Medulla oblongata (tissue), 1 donor: ENCODE data around the gene RUBCNL.

Source experiments
- DNase-seq: peaks from one replicate; pipeline ENCODE4 v3.0.0-alpha.2; 2015; ENCODE audit errors: extremely low spot score

Gene RUBCNL

DNA sequence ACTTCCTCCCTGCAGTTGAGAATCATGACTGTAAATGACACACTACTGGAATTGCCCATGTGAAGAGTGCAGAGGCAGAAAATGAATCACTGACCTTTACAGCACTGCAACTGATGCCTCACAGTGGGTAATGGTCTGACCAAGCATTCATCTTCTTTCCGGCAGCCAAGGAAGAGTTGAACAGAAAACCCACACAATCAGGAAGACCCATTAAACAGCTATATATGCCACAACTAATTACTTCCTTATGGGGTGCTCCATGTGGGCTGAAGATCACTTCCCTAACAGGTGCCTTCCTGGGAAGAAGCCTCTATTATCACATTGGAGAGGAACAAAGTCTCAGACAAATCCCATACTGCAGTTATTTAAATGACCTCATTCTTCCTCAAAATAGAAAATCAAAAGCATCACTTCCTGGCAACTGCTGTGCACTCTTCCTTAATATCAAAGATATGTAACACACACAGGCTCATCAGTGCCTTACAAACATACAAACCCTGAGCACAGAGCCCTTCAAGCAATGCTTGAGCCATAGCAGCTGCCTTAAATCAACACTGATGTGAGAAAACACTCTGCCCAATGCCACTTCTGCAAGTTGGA lies 45.8 kb downstream of the RUBCNL start:
- DNase-seq: no peak

DNA sequence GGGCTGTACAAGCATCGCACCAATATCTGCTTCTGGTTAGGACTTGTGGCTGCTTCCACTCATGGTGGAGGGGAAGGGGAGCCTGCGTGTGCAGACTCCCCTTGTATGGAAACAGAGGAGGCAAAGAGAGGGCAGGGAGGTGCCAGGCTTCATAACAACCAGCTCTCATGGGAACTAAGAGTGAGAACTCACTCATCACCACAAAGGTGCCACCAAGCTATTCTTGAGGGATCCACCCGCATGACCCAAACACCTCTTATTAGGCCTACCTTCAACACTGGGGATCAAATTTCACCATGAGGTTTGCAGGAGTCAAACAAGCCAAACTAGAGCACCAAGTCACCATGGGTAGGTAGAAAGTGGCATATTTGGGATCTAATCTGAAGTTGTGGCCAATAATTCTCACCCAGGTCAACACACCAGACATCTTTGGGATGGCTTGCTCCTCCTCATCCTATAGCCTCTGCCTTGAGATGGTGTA lies 46.4 kb downstream of the RUBCNL start:
- DNase-seq: no peak

DNA sequence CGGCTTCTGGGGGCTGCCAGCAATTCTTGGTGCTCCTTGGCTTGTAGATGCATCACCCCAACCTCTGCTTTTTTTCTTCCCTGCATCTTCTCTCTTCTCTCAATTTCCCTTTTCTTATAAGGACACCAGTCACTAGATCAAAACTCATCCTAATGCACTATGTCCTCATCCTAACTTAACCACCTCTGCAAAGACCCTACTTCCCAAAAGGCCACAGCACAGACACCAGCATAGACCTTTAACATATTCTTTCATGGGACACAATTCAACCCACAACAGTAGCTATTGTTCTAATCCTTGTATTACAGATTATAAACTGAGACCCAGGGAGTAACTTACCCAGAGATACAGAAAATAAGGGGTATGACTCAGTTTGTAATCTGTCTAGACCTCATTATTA lies 47.0 kb downstream of the RUBCNL start:
- DNase-seq: no peak

DNA sequence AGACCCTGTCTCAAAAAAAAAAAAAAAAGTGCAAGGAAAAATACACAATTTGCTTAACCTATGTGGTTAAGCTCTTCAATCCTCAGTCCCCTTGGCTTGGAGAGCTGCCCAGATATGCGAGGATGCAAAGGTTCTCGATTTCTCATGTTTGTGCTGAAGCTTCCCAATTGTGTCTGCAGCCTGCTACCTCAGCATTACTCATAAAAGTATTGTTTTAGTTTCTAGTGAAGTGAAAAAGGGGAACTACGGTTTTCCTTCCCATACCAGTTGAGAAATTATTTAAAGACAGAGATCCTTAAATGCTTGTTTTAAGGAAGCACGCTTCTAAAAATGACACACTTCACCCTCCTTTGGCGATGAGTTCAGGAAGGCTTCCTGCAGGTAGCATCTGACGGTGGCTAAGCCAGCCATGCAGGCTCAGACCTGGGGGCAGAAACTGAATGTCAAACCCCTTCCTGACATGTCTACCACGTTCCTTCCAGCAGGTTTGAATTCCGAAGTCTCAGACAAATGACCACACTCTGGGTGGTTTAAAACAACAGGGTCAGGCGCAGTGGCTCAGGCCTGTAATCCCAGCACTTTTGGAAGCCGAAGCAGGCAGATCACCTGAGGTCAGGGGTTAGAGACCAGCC lies 47.9 kb downstream of the RUBCNL start:
- DNase-seq: peak; percentile 74

DNA sequence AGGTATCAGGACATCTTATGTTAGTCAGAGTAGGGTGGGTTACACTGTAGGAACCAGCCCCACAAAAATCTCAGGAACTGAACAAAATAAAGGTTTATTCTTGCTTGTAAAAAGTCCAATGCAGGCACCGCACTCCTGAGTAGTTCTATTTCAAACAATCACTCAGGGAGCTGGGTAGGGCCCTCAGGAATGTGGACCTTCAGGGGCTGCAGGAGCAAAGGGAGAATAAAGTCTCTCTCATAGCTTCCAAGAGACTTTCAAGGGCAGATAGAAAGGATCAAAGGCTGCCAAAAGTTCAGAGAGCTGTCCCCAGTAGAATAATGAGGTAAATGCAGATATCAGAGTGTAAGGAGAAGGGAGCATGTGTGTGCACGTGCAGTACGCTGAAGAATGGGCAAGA lies 49.4 kb downstream of the RUBCNL start:
- no peak for DNase-seq

DNA sequence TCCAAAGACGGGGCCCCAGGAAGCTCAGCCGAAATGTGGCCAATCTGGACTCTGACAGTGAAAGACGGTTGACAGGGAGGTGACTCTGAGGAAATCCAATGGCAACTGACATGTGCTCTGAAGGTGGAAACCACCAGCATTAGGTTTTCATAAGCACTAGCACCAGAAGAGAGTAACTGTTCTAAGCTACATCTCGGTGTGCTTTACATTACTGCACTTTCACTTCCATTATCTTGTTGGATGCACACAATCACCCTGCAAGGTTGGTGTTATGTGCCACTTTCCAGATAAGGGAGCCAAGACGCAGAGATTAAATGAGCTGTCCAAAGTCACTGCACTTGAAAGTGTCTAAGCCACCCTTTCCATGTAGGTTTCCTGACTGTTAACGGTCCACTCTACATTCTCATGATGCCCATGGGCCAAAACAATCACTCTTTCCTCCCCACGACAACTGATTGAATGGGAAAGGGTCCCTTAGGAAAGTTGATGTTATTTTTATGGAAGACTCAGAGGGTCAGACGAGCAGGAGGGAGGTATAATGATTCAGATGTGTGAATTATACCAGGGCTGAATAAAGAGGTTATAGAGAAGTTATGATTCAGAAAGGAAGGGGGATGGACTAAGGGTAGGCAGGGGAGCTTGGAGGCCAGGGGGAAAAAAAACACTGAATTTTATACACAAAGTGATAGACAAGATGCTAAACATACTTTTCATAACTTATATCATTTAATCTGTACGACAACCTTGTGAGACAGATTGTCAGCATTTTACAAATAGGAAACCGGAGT lies 52.8 kb downstream of the RUBCNL start:
- no peak for DNase-seq

DNA sequence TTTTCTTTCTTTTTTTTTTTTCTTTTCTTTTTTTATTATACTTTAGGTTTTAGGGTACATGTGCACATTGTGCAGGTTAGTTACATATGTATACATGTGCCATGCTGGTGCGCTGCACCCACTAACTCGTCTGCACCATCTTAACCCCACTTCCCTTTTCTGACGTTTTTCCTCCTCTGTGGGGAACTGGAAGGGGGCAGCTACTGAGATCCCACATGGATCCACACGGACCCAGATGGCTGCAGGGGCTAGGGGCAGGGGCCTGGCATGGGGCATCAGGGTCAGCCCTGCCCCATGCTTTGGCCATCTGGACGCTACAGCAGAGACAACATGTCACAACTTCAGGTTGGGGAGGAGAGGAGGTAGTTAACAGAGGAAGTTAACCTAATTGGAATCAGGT lies 54.3 kb downstream of the RUBCNL start:
- no peak for DNase-seq

DNA sequence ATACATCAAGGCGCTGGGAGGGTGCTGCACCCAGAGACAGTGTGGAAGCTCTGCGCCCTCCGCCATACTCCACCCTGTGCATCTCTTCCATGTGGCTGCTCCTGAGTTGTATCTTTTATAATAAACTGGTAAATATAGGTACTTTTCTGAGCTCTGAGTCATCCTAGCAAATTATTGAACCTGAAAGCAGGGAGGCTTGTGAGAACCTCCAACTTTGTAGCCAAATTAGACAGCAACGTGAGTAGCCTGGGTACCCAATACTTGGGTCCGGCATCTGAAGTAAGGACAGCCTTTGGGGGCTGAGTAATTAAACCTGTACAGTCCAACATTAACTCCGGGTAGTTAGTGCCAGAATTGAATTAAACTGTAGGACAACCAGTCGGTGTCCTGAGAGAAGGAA lies 57.4 kb downstream of the RUBCNL start:
- no peak for DNase-seq

DNA sequence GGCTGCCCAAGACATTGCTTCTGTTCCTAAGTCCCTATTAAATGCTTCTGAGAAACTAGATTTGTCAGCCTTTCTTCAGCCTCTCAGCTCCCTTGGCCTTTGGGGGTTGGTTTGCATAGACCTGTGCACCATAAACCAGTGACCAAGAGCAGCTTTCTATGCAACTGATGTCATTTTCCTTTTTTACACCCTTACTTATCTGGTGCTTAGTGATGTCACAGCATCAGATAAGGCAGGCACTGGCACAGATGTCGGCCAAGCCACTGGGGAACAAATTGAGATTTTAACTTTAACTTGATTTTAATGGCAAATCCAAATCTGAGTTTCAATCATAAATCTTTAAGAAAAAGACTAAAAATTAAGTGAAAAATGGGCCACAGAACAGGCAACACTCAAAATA lies 59.8 kb downstream of the RUBCNL start:
- DNase-seq: no peak

DNA sequence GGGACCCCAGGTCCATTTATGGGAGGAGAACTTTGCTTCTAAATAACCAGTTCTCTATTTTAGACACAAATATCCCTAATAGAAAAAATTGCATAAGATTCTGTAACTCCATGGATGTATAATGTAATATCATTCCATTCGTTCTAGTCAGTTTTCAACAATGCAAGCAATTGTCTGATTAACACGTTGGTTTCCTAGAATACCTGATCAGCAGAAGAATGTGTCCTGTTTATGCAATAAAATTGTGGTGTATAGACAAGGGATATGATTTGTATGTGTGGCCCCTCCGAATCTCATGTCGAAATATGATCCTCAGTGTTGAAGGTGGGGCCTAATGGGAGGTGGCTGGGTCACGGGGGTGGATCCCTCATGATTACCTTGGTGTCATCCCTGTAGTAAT lies 62.1 kb downstream of the RUBCNL start:
- DNase-seq: no peak

DNA sequence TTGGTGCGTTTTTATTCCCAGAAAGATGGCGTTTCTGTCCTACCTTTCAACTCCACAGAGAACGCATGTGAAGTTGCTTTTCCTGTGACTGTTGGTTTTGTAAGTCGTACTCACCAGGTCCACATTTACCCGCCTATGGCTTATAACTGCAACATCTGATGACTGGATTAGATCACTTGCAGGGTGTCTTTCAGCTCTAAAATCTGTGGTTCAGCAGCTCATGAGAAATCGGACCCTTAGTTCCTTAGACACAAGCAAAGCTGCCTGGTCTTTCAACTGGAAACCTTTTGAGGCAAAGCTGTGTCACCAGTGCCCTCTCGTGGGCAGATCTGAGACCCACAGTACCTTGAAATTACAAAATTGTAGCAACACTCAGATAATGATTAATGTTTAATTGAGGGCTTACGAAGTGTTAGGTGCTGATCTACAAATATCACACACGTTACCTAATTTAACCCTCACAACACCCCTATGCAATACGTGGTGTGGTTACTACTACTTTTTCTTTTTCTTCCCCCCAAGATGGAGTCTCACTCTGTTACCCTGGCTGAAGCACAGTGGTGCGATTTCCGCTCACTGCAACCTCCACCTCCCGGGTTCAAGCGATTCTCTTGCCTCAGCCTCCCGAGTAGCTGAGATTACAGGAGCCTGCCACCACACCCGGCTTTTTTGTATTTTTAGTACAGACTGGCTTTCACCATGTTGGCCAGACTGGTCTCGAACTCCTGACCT lies 65.4 kb downstream of the RUBCNL start:
- peak; percentile 84 for DNase-seq

DNA sequence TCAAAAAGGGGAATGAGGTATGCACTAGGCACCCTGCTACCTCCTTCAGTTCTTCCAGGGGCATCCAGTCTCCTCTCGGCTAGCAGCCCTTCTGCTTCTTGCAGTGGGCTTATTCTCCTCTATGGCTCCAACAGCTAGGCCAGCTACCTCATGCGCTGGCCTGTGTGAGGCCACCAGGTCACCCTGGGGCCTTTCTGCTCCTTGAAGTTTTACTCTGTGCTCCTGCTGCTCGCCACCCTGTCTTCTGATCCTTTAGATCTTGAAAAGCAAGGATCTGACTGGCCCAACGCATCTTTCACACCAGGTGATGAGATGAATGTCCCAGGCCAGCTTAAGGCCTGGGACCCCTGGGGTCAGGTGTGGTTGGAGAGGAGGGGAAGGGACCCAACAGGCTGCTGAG lies 66.2 kb downstream of the RUBCNL start:
- DNase-seq: no peak

DNA sequence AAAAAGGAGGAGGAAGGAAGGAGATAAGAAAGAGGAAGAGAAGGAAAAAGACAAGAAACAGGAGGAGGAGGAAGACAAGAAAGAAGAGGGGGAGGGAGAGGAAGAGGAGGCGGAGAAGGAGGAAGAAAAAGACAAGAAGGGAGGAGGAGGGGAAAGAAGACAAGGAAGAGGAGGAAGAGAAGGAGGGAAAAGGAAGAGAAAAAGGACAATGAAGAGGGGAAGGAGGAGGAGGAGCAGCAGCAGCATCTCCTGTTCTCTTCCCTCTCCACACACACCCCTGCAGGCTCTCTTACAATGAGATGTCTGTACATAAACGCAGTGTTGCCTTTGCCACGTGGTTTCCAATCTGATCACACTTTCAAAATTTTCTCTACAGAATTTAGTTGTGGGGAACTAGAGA lies 66.6 kb downstream of the RUBCNL start:
- no peak for DNase-seq

DNA sequence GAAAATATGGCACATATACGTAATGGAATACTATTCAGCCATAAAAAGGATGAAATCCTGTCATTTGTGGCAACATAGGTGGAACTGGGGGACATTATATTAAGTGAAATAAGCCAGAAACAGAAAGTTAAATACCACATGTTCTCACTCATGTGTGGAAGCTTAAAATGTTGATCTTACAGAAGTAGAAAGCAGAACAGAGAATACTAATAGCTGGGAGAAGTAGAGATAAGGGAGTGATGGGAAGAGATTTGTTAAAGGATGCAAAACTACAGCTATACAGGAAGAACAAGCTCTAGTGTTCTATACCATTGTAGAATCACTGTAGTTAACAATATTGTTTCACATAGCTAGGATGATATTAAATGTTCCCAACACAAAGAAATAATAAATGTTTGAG lies 68.1 kb downstream of the RUBCNL start:
- no peak for DNase-seq

DNA sequence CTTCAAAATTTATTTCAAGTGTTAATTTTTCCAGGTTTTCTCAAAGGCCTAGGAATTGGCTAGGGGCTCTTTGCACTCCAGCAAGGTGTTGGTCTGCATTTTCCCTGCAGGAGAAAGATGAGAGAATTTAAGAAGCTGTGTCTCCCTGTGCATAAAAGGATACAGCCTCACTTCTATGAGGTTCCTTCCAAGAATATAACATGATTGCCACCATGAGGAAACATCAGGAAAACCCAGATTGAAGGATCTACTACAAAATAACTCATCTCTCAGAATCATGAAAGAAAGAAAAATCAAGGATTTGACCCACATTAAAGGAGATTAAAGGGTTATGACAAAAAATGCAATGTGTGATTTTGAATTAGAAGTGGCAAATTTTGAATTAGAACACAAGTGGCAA lies 69.9 kb downstream of the RUBCNL start:
- DNase-seq: no peak

DNA sequence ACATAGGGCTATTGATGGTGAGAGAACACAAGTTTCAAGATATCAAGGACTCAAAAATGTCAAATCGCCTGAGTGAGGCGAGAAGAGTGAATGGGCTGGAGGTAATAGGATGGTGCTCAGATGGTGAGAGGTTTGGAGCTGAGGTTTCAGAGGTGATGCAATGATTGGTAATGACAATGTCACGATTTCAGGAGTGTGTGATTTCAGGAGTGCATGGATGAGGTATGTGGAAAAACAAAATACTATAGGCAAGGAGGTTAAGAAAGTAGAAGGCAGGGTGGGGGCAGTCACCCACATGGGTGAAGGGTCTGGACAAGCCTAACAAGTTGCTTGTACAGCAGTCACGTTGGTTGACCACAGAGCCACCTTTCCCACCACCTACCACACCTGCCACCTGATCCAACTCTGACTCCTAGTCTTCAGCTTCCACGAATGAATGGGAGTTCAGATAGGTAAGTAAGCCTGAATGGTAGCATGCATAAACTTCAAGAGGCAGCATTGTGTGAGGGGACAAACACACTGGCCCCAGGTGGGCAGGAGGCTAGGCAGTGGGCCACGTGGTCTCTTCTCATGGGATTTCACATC lies 71.5 kb downstream of the RUBCNL start:
- no peak for DNase-seq

DNA sequence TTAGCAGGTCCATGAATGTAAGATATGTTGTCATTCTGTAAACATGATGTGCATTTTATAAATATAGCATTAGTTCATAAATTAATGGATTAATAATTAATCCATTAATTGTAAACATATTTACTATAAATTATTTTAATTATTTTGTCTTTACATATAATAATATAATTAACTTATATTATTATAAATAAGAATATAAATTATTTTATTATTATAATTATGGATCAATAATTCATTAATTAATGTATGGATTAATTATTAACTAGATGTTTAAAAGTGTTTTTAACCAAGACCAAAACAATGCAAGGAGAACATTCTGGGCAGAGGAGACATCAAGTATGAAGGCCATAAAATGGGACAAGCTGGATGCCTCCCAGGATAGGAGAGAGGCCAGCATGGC lies 72.0 kb downstream of the RUBCNL start:
- DNase-seq: no peak

DNA sequence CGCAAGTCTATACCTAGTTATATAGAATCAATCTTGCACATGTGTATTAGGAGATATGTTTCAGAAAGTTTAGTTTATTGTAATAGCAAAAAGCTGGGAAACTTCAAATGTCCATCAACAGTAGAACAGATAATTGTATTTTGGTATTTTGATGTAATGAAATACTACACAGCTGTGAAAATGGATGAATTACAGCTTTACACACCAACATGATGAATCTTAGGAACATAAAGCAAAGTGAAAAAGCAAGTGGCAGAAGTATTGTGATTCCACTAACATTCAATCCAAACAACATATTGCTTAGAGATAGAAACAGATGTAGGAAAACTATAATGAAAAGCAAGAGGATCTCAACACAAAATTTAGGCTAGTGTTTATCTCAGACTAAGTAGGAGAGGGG lies 72.5 kb downstream of the RUBCNL start:
- no peak for DNase-seq

DNA sequence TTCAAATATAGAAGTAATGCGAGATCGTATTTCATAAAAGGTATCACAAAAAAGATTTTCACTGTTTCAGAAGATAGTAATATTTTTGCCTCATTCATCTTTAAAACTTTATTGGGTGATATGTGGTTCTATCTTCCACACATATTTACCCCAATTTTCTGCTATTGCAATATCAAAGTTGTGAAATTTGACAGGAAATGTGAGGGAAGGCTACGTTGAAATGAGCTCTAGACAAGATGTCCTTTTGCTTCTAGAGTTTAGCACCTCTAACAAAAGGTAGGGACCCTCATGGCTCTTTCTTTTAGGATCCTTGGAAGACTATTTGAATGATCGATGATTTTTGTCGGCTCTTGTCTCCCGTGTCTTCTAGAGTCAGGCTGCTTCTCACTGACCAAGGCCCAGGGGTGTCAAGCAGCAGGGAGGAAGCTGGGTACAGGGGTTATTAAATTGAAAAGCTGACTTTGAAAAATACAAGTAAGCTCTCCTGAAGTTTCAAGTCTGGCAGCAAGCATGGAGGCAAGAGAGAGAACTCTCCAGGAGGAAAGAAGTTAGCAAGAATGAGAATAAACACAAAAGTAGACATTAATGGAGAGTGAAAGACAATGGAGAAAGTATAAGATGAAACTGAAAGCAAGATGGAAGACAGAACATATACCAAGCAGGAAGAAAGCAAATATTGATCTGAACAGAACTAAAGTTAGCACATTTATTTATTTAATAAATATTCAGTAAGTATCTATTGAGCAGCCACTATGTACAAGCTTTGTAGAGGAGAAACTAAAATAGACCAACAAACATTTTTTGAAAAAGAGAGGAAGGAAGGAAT lies 73.4 kb downstream of the RUBCNL start:
- no peak for DNase-seq

DNA sequence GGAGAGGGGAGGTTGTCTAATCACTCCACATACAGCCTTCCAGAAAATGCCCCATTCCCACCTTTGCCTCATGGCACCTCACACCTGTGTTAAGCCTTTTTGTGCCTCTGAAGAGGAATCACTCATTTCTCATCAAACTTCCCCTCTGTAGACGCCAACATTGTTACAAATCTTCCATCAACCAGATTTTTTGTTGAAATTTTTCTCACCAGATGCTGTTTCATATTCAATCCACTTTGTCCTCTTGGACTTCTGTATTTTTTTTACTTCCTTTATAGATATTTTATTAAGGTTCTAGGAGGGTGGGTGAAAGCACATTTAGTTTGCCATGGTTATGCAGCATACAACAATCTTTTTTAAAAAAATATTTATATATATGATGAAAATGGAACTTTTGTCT lies 74.0 kb downstream of the RUBCNL start:
- no peak for DNase-seq

DNA sequence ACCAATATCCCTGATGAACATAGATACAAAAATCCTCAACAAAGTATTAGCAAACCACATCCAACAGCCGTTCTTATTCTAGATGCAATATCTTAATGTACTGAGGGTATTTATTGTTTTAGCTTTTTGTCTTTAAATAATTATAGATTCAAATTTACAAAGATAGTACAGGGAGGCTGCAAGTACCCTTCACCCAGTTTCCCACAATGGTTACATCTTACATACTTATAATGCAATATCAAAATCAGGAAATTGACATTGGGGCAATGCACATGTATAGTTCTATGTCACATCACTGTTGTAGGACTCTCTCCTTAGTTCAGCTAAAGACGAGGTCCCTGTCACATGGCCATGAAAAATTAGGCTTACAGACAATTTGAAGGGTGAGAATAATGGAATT lies 75.8 kb downstream of the RUBCNL start:
- DNase-seq: no peak
